Calu3 (cell line): ENCODE measurements around the gene CCL7. TPM values are rescaled to one million over a fixed set of nuclear protein-coding genes. Genes with fewer than 3 reads are reported as not detected.

Source experiments
- BruUV-seq: library from RNA; stranded (reverse); fragments of 400-500 nt; replicated peaks from 2 replicates; lab custom pipeline; 2021; lab: Mats Ljungman, UMichigan
- CTCF ChIA-PET: fragments of 300-600 bp; sonication (Branson Sonifier 250); formaldehyde crosslinking; loops from one replicate; lab custom pipeline; 2022; ENCODE audit warnings: antibody characterized with exemption; lab: Charles Lee
- DNase-seq: peaks from one replicate; pipeline ENCODE4 v3.0.0; 2022
- H3K27ac Mint-ChIP-seq: one replicate; pipeline ENCODE4 v1.8.0; 2022; ENCODE audit warnings: mixed read lengths; ENCODE audit not compliant: unreplicated experiment
- H3K27me3 Mint-ChIP-seq: one replicate; pipeline ENCODE4 v1.8.0; 2022; ENCODE audit warnings: mixed read lengths; ENCODE audit not compliant: unreplicated experiment
- H3K36me3 Mint-ChIP-seq: one replicate; pipeline ENCODE4 v1.8.0; 2022; ENCODE audit warnings: mild to moderate bottlenecking, moderate library complexity, mixed read lengths; ENCODE audit not compliant: insufficient read depth, unreplicated experiment
- H3K4me1 Mint-ChIP-seq: one replicate; pipeline ENCODE4 v1.8.0; 2022; ENCODE audit warnings: mild to moderate bottlenecking, low read depth, mixed read lengths; ENCODE audit not compliant: unreplicated experiment
- H3K4me3 Mint-ChIP-seq: one replicate; pipeline ENCODE4 v1.8.0; 2022; ENCODE audit warnings: mild to moderate bottlenecking, low read depth, moderate library complexity, mixed read lengths; ENCODE audit not compliant: unreplicated experiment
- H3K9me3 Mint-ChIP-seq: one replicate; pipeline ENCODE4 v1.8.0; 2022; ENCODE audit warnings: low read depth, mixed read lengths; ENCODE audit not compliant: unreplicated experiment
- intact Hi-C: fragments of 100-400 bp; cut with micrococcal nuclease; formaldehyde crosslinking; loops from one replicate; pipeline ENCODE4 v1.10.0; 2022; ENCODE audit not compliant: unreplicated experiment
- total RNA-seq: library from RNA; stranded (reverse); gene quantifications from 2 replicates; pipeline ENCODE4 v1.2.3, GENCODE V29; 2022
- TF ChIP-seq, protein P1 (sequence below): fragments of 200-600 bp; IDR thresholded peaks from one replicate; pipeline ENCODE4 v1.8.0; 2022; ENCODE audit warnings: antibody characterized with exemption; ENCODE audit not compliant: unreplicated experiment

Gene CCL7
- total RNA-seq, 1 experiment from 2014 or later, result not detected

DNA sequence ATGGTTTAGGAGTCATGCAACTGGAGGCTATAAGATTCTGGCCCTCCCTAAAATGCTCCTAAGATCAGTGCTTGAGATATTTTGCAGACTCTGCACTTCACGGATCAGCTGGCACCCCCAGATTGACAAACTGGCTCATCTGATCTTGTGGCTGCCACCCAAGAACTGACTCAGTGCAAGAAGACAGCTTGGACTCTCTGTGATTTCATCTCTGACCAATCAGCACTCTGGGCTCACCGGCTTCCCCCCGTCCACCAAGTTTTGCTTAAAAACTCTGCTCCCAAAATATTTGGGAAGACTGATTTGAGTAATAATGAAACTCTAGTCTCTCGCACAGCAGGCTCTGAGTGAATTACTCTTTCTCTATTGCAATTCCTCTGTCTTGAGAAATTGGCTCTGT is 41.2 kb upstream of the CCL7 start:
- Mint-ChIP-seq H3K27me3 (peaks cover 38% of the 10 kb centered on the region), H3K4me1 (no peaks in the 10 kb centered on the region), H3K4me3 (no peak overlapping the region), H3K9me3 (no peaks in the 10 kb centered on the region), H3K36me3 (no peaks in the 10 kb centered on the region), H3K27ac (no peak overlapping the region)
- CTCF ChIA-PET, result no interaction called here
- DNase-seq, result no peak
- BruUV-seq, result no TSS peak
- TF ChIP-seq, protein P1, sequence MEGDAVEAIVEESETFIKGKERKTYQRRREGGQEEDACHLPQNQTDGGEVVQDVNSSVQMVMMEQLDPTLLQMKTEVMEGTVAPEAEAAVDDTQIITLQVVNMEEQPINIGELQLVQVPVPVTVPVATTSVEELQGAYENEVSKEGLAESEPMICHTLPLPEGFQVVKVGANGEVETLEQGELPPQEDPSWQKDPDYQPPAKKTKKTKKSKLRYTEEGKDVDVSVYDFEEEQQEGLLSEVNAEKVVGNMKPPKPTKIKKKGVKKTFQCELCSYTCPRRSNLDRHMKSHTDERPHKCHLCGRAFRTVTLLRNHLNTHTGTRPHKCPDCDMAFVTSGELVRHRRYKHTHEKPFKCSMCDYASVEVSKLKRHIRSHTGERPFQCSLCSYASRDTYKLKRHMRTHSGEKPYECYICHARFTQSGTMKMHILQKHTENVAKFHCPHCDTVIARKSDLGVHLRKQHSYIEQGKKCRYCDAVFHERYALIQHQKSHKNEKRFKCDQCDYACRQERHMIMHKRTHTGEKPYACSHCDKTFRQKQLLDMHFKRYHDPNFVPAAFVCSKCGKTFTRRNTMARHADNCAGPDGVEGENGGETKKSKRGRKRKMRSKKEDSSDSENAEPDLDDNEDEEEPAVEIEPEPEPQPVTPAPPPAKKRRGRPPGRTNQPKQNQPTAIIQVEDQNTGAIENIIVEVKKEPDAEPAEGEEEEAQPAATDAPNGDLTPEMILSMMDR, result no peak
- intact Hi-C loops, result no loop called here

DNA sequence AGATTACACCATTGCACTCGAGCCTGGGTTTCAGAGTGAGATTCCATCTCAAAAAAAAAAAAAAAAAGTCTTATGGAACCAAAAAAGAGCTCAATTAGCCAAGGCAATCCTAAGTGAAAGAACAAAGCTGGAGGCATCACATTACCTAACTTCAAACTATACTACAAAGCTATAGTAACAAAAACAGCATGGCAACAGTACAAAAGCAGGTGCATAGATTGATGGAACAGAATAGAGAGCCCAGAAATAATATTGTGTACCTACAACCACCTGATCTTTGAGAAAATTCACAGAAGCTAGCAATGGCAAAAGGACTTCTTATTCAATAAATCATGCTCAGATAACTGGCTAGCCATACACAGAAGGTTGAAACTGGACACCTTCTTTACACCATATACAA is 39.7 kb upstream of the CCL7 start:
- intact Hi-C loops, result no loop called here
- no peak overlapping the region for H3K27ac Mint-ChIP-seq
- TF ChIP-seq, protein P1, result no peak
- peaks cover 25% of the 10 kb centered on the region for H3K27me3 Mint-ChIP-seq
- H3K36me3 Mint-ChIP-seq, result no peaks in the 10 kb centered on the region
- H3K4me1 Mint-ChIP-seq, result no peaks in the 10 kb centered on the region
- no peak for DNase-seq
- H3K9me3 Mint-ChIP-seq, result no peaks in the 10 kb centered on the region
- no TSS peak for BruUV-seq
- H3K4me3 Mint-ChIP-seq, result no peak overlapping the region
- CTCF ChIA-PET, result no interaction called here

DNA sequence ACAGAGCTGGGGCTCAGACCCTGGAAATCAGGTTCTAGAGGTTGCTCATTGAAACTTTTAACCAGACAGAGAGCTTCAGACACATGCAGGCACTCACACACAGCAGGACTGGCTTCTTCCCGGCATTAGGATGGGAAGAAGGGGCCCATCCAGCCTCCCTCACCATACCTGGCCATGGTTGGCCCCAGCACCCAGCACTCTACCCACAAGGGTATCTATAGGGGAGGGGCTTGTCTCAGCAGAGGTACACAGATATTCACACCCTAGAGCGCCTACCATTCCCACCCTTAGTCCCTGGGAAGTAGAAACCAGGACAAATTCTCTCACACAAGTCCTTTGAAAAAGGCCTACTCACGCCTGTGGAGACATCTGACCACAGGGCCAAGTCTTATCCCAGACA is 35.4 kb upstream of the CCL7 start:
- CTCF ChIA-PET, result no interaction called here
- intact Hi-C loops, result no loop called here
- Mint-ChIP-seq H3K27ac (no peak overlapping the region), H3K4me3 (no peak overlapping the region), H3K9me3 (no peaks in the 10 kb centered on the region), H3K27me3 (peaks cover 13% of the 10 kb centered on the region), H3K4me1 (no peaks in the 10 kb centered on the region), H3K36me3 (no peaks in the 10 kb centered on the region)
- DNase-seq, result no peak
- BruUV-seq, result no TSS peak
- TF ChIP-seq, protein P1, result no peak

DNA sequence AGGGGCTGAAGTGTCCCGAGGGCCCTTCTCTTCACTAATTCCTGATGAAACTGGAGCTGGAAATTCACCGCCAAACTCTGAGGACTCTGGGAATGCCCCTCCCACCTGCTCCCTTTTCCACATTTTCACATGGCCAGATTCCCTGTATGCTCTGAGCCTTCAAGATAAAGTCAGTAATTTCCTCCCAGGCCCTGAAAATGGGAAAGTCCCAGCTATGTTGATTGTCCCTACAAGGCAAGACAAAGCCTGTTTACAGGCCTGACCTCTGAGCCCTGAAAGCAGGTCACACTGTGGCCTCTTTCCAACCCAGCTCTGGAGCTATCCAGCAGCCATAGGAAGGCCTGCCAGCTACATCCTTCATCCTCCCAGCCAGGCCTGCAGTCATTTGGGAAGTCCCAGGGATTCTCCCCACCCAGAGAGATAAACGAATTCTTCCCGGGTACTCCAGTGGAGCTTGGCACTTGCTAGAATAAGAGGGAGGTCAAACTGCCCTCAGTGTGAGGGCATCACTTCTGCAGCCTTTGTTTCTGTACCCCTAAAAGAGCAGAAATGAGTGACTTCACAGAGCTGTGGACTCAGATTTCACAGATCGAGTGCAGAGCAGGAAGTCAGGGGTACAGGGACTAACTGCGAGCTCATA is 34.5 kb upstream of the CCL7 start:
- CTCF ChIA-PET, result no interaction called here
- no peak overlapping the region for H3K27ac Mint-ChIP-seq
- no peak for DNase-seq
- H3K36me3 Mint-ChIP-seq, result no peaks in the 10 kb centered on the region
- TF ChIP-seq, protein P1, result no peak
- no peaks in the 10 kb centered on the region for H3K4me1 Mint-ChIP-seq
- BruUV-seq, result no TSS peak
- H3K4me3 Mint-ChIP-seq, result no peak overlapping the region
- H3K9me3 Mint-ChIP-seq, result no peaks in the 10 kb centered on the region
- peaks cover 22% of the 10 kb centered on the region for H3K27me3 Mint-ChIP-seq
- intact Hi-C loops, result no loop called here
